ENCODE data around the gene SMAD1. TPM values are rescaled to one million over a fixed set of nuclear protein-coding genes. Genes with fewer than 3 reads are reported as not detected.

The SMAD1 gene
- total RNA-seq, 2 experiments from 2014 or later = 9.7 to 11.5 TPM

DNA sequence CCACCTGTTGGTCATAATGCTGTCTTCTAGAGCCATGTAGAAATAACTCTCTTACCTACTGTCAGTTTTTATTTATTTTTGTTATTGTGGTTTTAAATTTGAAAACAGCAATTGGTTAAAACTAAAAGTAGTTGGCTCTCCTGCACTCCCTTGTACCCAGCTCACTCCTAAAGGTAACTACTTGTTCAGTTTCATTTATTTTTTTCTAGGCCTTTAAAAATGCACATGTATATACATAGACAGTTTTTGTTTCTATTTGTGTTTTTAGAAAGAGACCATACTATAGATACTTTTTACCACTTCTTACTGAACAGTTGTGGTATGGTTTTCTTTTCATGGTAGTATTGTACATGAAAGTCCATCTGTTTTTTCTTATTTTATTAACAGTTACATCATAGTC is 16.8 kb downstream of the SMAD1 start:
- Mint-ChIP-seq H3K9me3 (no peaks in the 10 kb centered on the region), H3K27me3 (no peaks in the 10 kb centered on the region), H3K4me1 (ENCODE audit: low read depth) (peaks cover 72% of the 10 kb centered on the region), H3K27ac (no peak overlapping the region), H3K4me3 (no peak overlapping the region), H3K36me3 (ENCODE audit: low read depth) (no peaks in the 10 kb centered on the region)
- Histone ChIP-seq H3K27ac (ENCODE audit: low read depth in 1 of 2, low read length in 2 of 2) (no peak overlapping the region), H3K4me3 (ENCODE audit: low read length) (no peak overlapping the region), H3K36me3 (ENCODE audit: insufficient read depth, low read length) (no peaks in the 10 kb centered on the region), H3K27me3 (ENCODE audit: control insufficient read depth in 1 of 2, insufficient read depth in 2 of 2, low read length in 2 of 2) (no peaks in the 10 kb centered on the region), H3K4me1 (ENCODE audit: insufficient read depth, low read length) (no peaks in the 10 kb centered on the region), H3K9me3 (ENCODE audit: control insufficient read depth in 1 of 2, insufficient read depth in 1 of 2, low read length in 2 of 2) (no peaks in the 10 kb centered on the region)
- POLR2A ChIA-PET = no interaction called here
- intact Hi-C loops (cut with DNase I, micrococcal nuclease) = loop anchor here (1.0 to 5.0 kb wide), 2 partner anchors 261 to 264 kb away; no protein-coding TSS in a partner anchor
- DNase-seq (no peak), ATAC-seq (ENCODE audit: poor library complexity) (no peak)
- CTCF ChIA-PET = no interaction called here
- TF ChIP-seq, protein P1, sequence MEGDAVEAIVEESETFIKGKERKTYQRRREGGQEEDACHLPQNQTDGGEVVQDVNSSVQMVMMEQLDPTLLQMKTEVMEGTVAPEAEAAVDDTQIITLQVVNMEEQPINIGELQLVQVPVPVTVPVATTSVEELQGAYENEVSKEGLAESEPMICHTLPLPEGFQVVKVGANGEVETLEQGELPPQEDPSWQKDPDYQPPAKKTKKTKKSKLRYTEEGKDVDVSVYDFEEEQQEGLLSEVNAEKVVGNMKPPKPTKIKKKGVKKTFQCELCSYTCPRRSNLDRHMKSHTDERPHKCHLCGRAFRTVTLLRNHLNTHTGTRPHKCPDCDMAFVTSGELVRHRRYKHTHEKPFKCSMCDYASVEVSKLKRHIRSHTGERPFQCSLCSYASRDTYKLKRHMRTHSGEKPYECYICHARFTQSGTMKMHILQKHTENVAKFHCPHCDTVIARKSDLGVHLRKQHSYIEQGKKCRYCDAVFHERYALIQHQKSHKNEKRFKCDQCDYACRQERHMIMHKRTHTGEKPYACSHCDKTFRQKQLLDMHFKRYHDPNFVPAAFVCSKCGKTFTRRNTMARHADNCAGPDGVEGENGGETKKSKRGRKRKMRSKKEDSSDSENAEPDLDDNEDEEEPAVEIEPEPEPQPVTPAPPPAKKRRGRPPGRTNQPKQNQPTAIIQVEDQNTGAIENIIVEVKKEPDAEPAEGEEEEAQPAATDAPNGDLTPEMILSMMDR (IDR thresholded peaks at IDR 0.05) = no peak

DNA sequence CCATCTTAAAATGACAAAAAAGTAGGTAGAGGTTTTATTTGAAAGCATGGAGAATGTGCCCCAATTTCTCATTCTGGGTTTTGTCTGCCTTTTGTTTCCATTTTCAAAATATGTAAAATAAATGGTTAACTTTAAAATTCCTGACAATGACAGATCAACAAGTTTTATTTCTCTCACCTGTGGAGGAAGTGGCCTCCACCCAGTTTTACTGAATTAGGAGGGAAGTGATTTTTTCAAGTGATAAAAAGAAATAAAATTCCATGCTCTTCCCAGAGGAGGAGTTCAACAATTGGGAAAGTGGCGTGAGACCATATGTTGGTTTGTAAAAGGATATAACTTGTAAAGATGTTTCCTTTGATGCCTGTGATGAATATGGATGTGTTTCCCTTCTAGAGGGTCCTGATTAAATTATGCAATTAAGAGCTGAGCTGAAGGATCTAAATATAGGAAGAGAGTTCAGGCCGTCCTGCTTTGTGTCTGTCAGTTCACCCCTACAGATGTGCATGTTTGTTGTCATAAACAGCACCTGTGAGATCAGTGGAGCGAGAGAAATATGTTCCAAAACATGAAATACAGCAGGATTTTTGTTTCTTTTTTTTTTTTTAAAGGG is 19.5 kb downstream of the SMAD1 start:
- no peaks in the 10 kb centered on the region for H3K9me3 ChIP-seq (ENCODE audit: control insufficient read depth in 1 of 2, insufficient read depth in 1 of 2, low read length in 2 of 2)
- H3K36me3 Mint-ChIP-seq (ENCODE audit: low read depth) = no peaks in the 10 kb centered on the region
- no peak overlapping the region for H3K4me3 Mint-ChIP-seq
- ATAC-seq (ENCODE audit: poor library complexity) (no peak), DNase-seq (no peak)
- no peaks in the 10 kb centered on the region for H3K4me1 ChIP-seq (ENCODE audit: insufficient read depth, low read length)
- H3K27me3 Mint-ChIP-seq = no peaks in the 10 kb centered on the region
- H3K27ac Mint-ChIP-seq = no peak overlapping the region
- no peak overlapping the region for H3K4me3 ChIP-seq (ENCODE audit: low read length)
- CTCF ChIA-PET = no interaction called here
- no peaks in the 10 kb centered on the region for H3K9me3 Mint-ChIP-seq
- intact Hi-C loops (cut with DNase I, micrococcal nuclease) = no loop called here
- POLR2A ChIA-PET = no interaction called here
- H3K27ac ChIP-seq (ENCODE audit: low read depth in 1 of 2, low read length in 2 of 2) = no peak overlapping the region
- H3K27me3 ChIP-seq (ENCODE audit: control insufficient read depth in 1 of 2, insufficient read depth in 2 of 2, low read length in 2 of 2) = no peaks in the 10 kb centered on the region
- TF ChIP-seq, protein P1 (IDR thresholded peaks at IDR 0.05) = no peak
- H3K4me1 Mint-ChIP-seq (ENCODE audit: low read depth) = peaks cover 64% of the 10 kb centered on the region
- no peaks in the 10 kb centered on the region for H3K36me3 ChIP-seq (ENCODE audit: insufficient read depth, low read length)

DNA sequence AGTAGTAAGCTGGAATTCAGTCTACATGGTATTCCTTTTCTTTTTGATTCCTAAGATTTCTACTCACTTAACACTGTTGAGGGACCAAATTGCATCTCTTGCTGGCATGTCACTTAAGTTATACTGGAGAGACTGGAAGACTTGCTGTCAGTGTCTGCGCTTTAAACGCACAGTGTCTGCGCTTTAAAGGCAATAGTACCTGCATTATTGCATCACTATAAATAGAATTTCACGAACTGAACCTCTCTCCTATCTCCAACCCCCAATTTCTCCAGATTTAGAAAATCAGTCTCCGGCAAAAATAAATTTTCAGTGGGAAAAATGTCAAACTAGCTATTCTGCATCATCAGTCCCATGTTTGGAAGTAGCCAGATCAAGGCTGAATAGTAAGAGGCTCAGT is 21.2 kb downstream of the SMAD1 start:
- H3K27me3 ChIP-seq (ENCODE audit: control insufficient read depth in 1 of 2, insufficient read depth in 2 of 2, low read length in 2 of 2) = no peaks in the 10 kb centered on the region
- no peaks in the 10 kb centered on the region for H3K4me1 ChIP-seq (ENCODE audit: insufficient read depth, low read length)
- Mint-ChIP-seq H3K27me3 (no peaks in the 10 kb centered on the region), H3K36me3 (ENCODE audit: low read depth) (no peaks in the 10 kb centered on the region), H3K9me3 (no peaks in the 10 kb centered on the region), H3K4me3 (no peak overlapping the region), H3K27ac (no peak overlapping the region), H3K4me1 (ENCODE audit: low read depth) (peaks cover 62% of the 10 kb centered on the region)
- H3K27ac ChIP-seq (ENCODE audit: low read depth in 1 of 2, low read length in 2 of 2) = no peak overlapping the region
- no peaks in the 10 kb centered on the region for H3K9me3 ChIP-seq (ENCODE audit: control insufficient read depth in 1 of 2, insufficient read depth in 1 of 2, low read length in 2 of 2)
- intact Hi-C loops (cut with DNase I, micrococcal nuclease) = no loop called here
- no peak for ATAC-seq (ENCODE audit: poor library complexity)
- no peak for DNase-seq
- TF ChIP-seq, protein P1 (IDR thresholded peaks at IDR 0.05) = no peak
- no peaks in the 10 kb centered on the region for H3K36me3 ChIP-seq (ENCODE audit: insufficient read depth, low read length)
- H3K4me3 ChIP-seq (ENCODE audit: low read length) = no peak overlapping the region
- ChIA-PET CTCF (no interaction called here), POLR2A (no interaction called here)
